Prostate gland (tissue), 2 donors: ENCODE results near the gene TCF4.

Experiments used
- CTCF ChIP-seq, 4 experiments: fragments of 200-600 bp in 2 of 4; fragments of 450-650 bp in 2 of 4; sonication (generic) in 2 of 4; IDR thresholded peaks; 1 replicate in 3 of 4; 2 replicates in 1 of 4; pipeline ENCODE4 v1.5.1; 2016 to 2019; ENCODE audit warnings: antibody characterized with exemption in 4 of 4, mild to moderate bottlenecking in 2 of 4, moderate library complexity in 2 of 4
- POLR2A ChIP-seq: fragments of 450-650 bp; IDR thresholded peaks from one replicate; pipeline ENCODE4 v1.6.1; 2016; ENCODE audit warnings: antibody characterized with exemption, mild to moderate bottlenecking
- POLR2AphosphoS5 ChIP-seq: sonication (generic); formaldehyde crosslinking; IDR thresholded peaks from one replicate; pipeline ENCODE4 v1.6.1; 2017; ENCODE audit warnings: antibody characterized with exemption

DNA sequence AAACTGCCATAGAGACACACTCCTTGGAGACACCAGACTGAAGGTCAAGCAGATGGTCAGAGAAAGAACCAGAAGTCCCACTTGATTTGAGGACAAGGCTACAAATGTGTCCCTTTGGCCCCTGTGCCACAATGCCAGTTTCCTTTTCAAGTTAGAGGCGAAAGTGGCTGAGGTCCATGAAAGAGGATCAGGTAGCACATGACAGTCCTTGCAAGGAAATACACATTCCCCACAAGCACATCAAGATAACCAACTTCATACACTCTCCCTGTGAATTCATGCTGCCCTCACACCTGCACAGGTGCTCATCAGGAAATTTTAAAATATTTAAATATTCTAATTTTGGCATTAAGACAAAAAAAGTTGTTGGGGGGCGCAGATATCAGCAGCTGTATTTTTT, 218.6 kb downstream of the TCF4 start:
- no peak for TF ChIP-seq POLR2AphosphoS5
- TF ChIP-seq CTCF (IDR thresholded peaks at IDR 0.05), result no peak
- TF ChIP-seq POLR2A, result no peak
